D341Med (cell line): ENCODE results near the gene ANK3.

Experiments
- DNase-seq: peaks from one replicate; pipeline ENCODE4 v3.0.0; 2012; ENCODE audit warnings: low spot score

Gene ANK3

GRCh38 chr10:60139290-60139689, 250.4 kb downstream of the ANK3 start:
- no peak for DNase-seq

GRCh38 chr10:60138842-60139241, 250.8 kb downstream of the ANK3 start:
- no peak for DNase-seq

- DNase-seq = no peak
Measured at GRCh38 chr10:60138026-60138425, 251.6 kb downstream of the ANK3 start.

- DNase-seq = no peak
Measured at GRCh38 chr10:60137292-60137992, 252.2 kb downstream of the ANK3 start.

- DNase-seq = no peak
Measured at GRCh38 chr10:60135020-60135419, 254.7 kb downstream of the ANK3 start.

GRCh38 chr10:60134548-60134947, 255.1 kb downstream of the ANK3 start:
- DNase-seq = no peak

- DNase-seq = peak; percentile 84
Measured at GRCh38 chr10:60130130-60130579, 259.5 kb downstream of the ANK3 start.

- DNase-seq = no peak
Measured at GRCh38 chr10:60125895-60126294, 263.8 kb downstream of the ANK3 start.

- no peak for DNase-seq
Measured at GRCh38 chr10:60124536-60124935, 265.1 kb downstream of the ANK3 start.

- DNase-seq = no peak
Measured at GRCh38 chr10:60123668-60124067, 266.0 kb downstream of the ANK3 start.

GRCh38 chr10:60123172-60123571, 266.5 kb downstream of the ANK3 start:
- DNase-seq = no peak

GRCh38 chr10:60122190-60122589, 267.5 kb downstream of the ANK3 start:
- no peak for DNase-seq

- DNase-seq = peak; percentile 68
Measured at GRCh38 chr10:60114765-60115586, 274.7 kb downstream of the ANK3 start.

GRCh38 chr10:60110739-60111138, 278.9 kb downstream of the ANK3 start:
- no peak for DNase-seq

GRCh38 chr10:60107308-60107976, 282.2 kb downstream of the ANK3 start:
- DNase-seq = no peak

GRCh38 chr10:60105295-60105695, 284.4 kb downstream of the ANK3 start:
- DNase-seq = no peak

GRCh38 chr10:60101821-60102220, 287.9 kb downstream of the ANK3 start:
- DNase-seq = no peak

GRCh38 chr10:60099998-60100747, 289.5 kb downstream of the ANK3 start:
- DNase-seq = peak; percentile 51

- DNase-seq = peak; percentile 35
Measured at GRCh38 chr10:60098677-60099601, 290.7 kb downstream of the ANK3 start.

GRCh38 chr10:60096761-60097513, 292.7 kb downstream of the ANK3 start:
- DNase-seq = no peak
